SU-DHL-6 (cell line): ENCODE measurements around the gene TMTC1.

Experiments used
- H2AFZ ChIP-seq: fragments of 200-600 bp; sonication (generic); 2 replicates; pipeline ENCODE4 v1.6.1; 2014; ENCODE audit warnings: low read depth, mild to moderate bottlenecking, moderate library complexity, mixed read lengths, antibody characterized with exemption, low read length; ENCODE audit not compliant: severe bottlenecking
- H3F3A ChIP-seq: fragments of 200-600 bp; shearing (Covaris generic); 2 replicates; pipeline ENCODE4 v1.6.0; 2016; ENCODE audit warnings: antibody characterized with exemption, mild to moderate bottlenecking; ENCODE audit not compliant: insufficient read depth
- H3K27ac ChIP-seq: fragments of 200-600 bp; sonication (generic); 2 replicates; pipeline ENCODE4 v1.5.1; 2016; ENCODE audit warnings: low read depth, mild to moderate bottlenecking, low read length, moderate library complexity, mixed read lengths
- H3K27me3 ChIP-seq: fragments of 200-600 bp; sonication (generic), shearing (Covaris generic); 2 replicates; pipeline ENCODE4 v1.6.0; 2014; ENCODE audit warnings: mild to moderate bottlenecking, low read length
- H3K36me3 ChIP-seq: fragments of 200-600 bp; sonication (generic); 2 replicates; pipeline ENCODE4 v1.6.1; 2014; ENCODE audit warnings: mild to moderate bottlenecking, low read length, mixed read lengths
- H3K4me2 ChIP-seq: fragments of 300-600, 200-600 bp; shearing (Covaris generic), sonication (generic); 2 replicates; pipeline ENCODE4 v1.6.0; 2014; ENCODE audit warnings: low read length, low read depth, mild to moderate bottlenecking; ENCODE audit not compliant: poor library complexity, severe bottlenecking
- H3K4me3 ChIP-seq: fragments of 200-600 bp; sonication (generic); 2 replicates; pipeline ENCODE4 v1.5.1; 2014; ENCODE audit warnings: antibody characterized with exemption, low read length, mild to moderate bottlenecking, mixed read lengths; ENCODE audit not compliant: insufficient read depth, poor library complexity, severe bottlenecking
- H3K79me2 ChIP-seq: fragments of 200-600 bp; sonication (generic); 2 replicates; pipeline ENCODE4 v1.6.1; 2014; ENCODE audit warnings: mild to moderate bottlenecking, low read length, moderate library complexity; ENCODE audit not compliant: insufficient read depth
- H3K9ac ChIP-seq: fragments of 200-600 bp; sonication (generic); 2 replicates; pipeline ENCODE4 v1.7.0; 2014; ENCODE audit warnings: mild to moderate bottlenecking, low read length
- H3K9me2 ChIP-seq: fragments of 200-600 bp; sonication (generic); replicated peaks from 2 replicates; pipeline ENCODE4 v1.6.1; 2014; ENCODE audit warnings: low read length; ENCODE audit not compliant: insufficient read depth
- H3K9me3 ChIP-seq: fragments of 200-600 bp; sonication (generic); 2 replicates; pipeline ENCODE4 v1.6.1; 2014; ENCODE audit warnings: low read length, mixed read lengths; ENCODE audit not compliant: insufficient read depth
- H4K20me1 ChIP-seq: fragments of 200-600 bp; sonication (generic); 2 replicates; pipeline ENCODE4 v1.6.1; 2014; ENCODE audit warnings: low read depth, mild to moderate bottlenecking, antibody characterized with exemption, low read length, moderate library complexity, mixed read lengths
- CTCF ChIP-seq: fragments of 200-600 bp; sonication (generic); IDR thresholded peaks from one replicate; pipeline ENCODE4 v1.5.1; 2017; ENCODE audit warnings: antibody characterized with exemption, mild to moderate bottlenecking, low read length, moderate library complexity; ENCODE audit not compliant: insufficient read depth, poor library complexity, severe bottlenecking
- EZH2phosphoT487 ChIP-seq: fragments of 200-600 bp; sonication (generic), shearing (Covaris generic); conservative IDR thresholded peaks from 2 replicates; pipeline ENCODE4 v1.6.1; 2018; ENCODE audit warnings: mild to moderate bottlenecking, antibody characterized with exemption, low read length, moderate library complexity, mixed read lengths

TMTC1 gene

GRCh38 chr12:29750131-29750927 lies 33.4 kb downstream of the TMTC1 start:
- Histone ChIP-seq H3K4me3 (no peak overlapping the region), H4K20me1 (no peaks in the 10 kb centered on the region), H3K27ac (no peak overlapping the region), H3K27me3 (no peaks in the 10 kb centered on the region), H3K36me3 (no peaks in the 10 kb centered on the region), H3F3A (no peaks in the 10 kb centered on the region), H3K9me3 (no peaks in the 10 kb centered on the region), H3K79me2 (no peaks in the 10 kb centered on the region), H2AFZ (no peak overlapping the region), H3K9ac (no peak overlapping the region), H3K9me2 (no peaks in the 10 kb centered on the region), H3K4me2 (no peak overlapping the region)
- TF ChIP-seq CTCF, result no peak
- TF ChIP-seq EZH2phosphoT487, result no peak

GRCh38 chr12:29744365-29744764 lies 39.4 kb downstream of the TMTC1 start:
- Histone ChIP-seq H3F3A (no peaks in the 10 kb centered on the region), H3K27me3 (no peaks in the 10 kb centered on the region), H3K4me3 (no peak overlapping the region), H2AFZ (no peak overlapping the region), H3K9ac (no peak overlapping the region), H3K79me2 (no peaks in the 10 kb centered on the region), H3K36me3 (no peaks in the 10 kb centered on the region), H4K20me1 (no peaks in the 10 kb centered on the region), H3K27ac (no peak overlapping the region), H3K9me3 (no peaks in the 10 kb centered on the region), H3K9me2 (no peaks in the 10 kb centered on the region), H3K4me2 (no peak overlapping the region)
- TF ChIP-seq EZH2phosphoT487 (no peak), CTCF (no peak)

GRCh38 chr12:29743801-29744200 lies 39.9 kb downstream of the TMTC1 start:
- no peak overlapping the region for H2AFZ ChIP-seq
- no peak overlapping the region for H3K4me2 ChIP-seq
- no peaks in the 10 kb centered on the region for H3K9me2 ChIP-seq
- H3K27ac ChIP-seq, result no peak overlapping the region
- no peak overlapping the region for H3K4me3 ChIP-seq
- H3K9ac ChIP-seq, result no peak overlapping the region
- TF ChIP-seq CTCF (no peak), EZH2phosphoT487 (no peak)
- H3F3A ChIP-seq, result no peaks in the 10 kb centered on the region
- no peaks in the 10 kb centered on the region for H3K27me3 ChIP-seq
- H3K9me3 ChIP-seq, result no peaks in the 10 kb centered on the region
- no peaks in the 10 kb centered on the region for H3K36me3 ChIP-seq
- no peaks in the 10 kb centered on the region for H4K20me1 ChIP-seq
- no peaks in the 10 kb centered on the region for H3K79me2 ChIP-seq
